Fibroblast of the conjunctiva (primary cell): ENCODE data around the gene ACP7.
A peak's percentile ranks its signal among the peaks of the same experiment; 100 is the strongest.
"Not testable (repeated sequence)": the region's sequence is repeated elsewhere in the genome, so short reads cannot be mapped to it uniquely, and the experiment has no call there.

Source experiments
- DNase-seq: peaks from one replicate; pipeline ENCODE4 v3.0.0-alpha.2; 2010; ENCODE audit warnings: low read depth

Gene ACP7

GRCh38 chr19:39078436-39079200 lies 5.5 kb upstream of the ACP7 start:
- peak; percentile 73 for DNase-seq

- no peak for DNase-seq
Observed at GRCh38 chr19:39080431-39080830, 3.7 kb upstream of the ACP7 start.

GRCh38 chr19:39082167-39082566 lies 2.0 kb upstream of the ACP7 start:
- DNase-seq, result no peak

GRCh38 chr19:39082745-39083598 lies 1.2 kb upstream of the ACP7 start:
- DNase-seq, result no peak

GRCh38 chr19:39083599-39083982 lies 577 bp upstream of the ACP7 start:
- no peak for DNase-seq

- DNase-seq, result no peak
Observed at GRCh38 chr19:39084732-39085080, 538 bp downstream of the ACP7 start.

- DNase-seq, result no peak
Observed at GRCh38 chr19:39085392-39085791, 1.2 kb downstream of the ACP7 start.

GRCh38 chr19:39086386-39086785 lies 2.2 kb downstream of the ACP7 start:
- DNase-seq, result no peak

- no peak for DNase-seq
Observed at GRCh38 chr19:39087907-39088686, 3.9 kb downstream of the ACP7 start.

- DNase-seq, result not testable (repeated sequence)
Observed at GRCh38 chr19:39090016-39090415, 5.8 kb downstream of the ACP7 start.

- DNase-seq, result no peak
Observed at GRCh38 chr19:39090881-39091280, 6.7 kb downstream of the ACP7 start.

GRCh38 chr19:39095799-39096540 lies 11.8 kb downstream of the ACP7 start:
- DNase-seq, result not testable (repeated sequence)

- DNase-seq, result no peak
Observed at GRCh38 chr19:39097299-39097698, 13.1 kb downstream of the ACP7 start.

- DNase-seq, result no peak
Observed at GRCh38 chr19:39097721-39098120, 13.6 kb downstream of the ACP7 start.

- DNase-seq, result no peak
Observed at GRCh38 chr19:39098365-39099269, 14.4 kb downstream of the ACP7 start.

GRCh38 chr19:39099341-39099740 lies 15.2 kb downstream of the ACP7 start:
- DNase-seq, result no peak

- DNase-seq, result no peak
Observed at GRCh38 chr19:39100500-39101166, 16.5 kb downstream of the ACP7 start.

GRCh38 chr19:39103151-39103550 lies 19.0 kb downstream of the ACP7 start:
- no peak for DNase-seq

GRCh38 chr19:39104186-39104596 lies 20.0 kb downstream of the ACP7 start:
- DNase-seq, result no peak

GRCh38 chr19:39106194-39106593 lies 22.0 kb downstream of the ACP7 start:
- DNase-seq, result no peak
